ENCODE data around the gene NOTCH3.

- no peak for TF ChIP-seq SIN3A (conservative IDR thresholded peaks at IDR 0.05 in 1 of 2, IDR thresholded peaks at IDR 0.05 in 1 of 2; ENCODE audit: low read depth in 1 of 2, low read length in 2 of 2)
- no peak for TF ChIP-seq CTCF (IDR thresholded peaks at IDR 0.05; ENCODE audit: control extremely low read depth in 1 of 3, insufficient read depth in 1 of 3, low read depth in 1 of 3, low read length in 3 of 3)
- no peak for TF ChIP-seq POLR2A (IDR thresholded peaks at IDR 0.05; ENCODE audit: control extremely low read depth in 1 of 2, low read depth in 2 of 2, low read length in 2 of 2)
- no peak for TF ChIP-seq HDAC6 (IDR thresholded peaks at IDR 0.05; ENCODE audit: low read depth, low read length)
- no peak for TF ChIP-seq EZH2 (IDR thresholded peaks at IDR 0.05; ENCODE audit: low read depth, low read length, severe bottlenecking)
- no peak for TF ChIP-seq EP300 (IDR thresholded peaks at IDR 0.05; ENCODE audit: borderline replicate concordance in 1 of 2, low read depth in 2 of 2, low read length in 2 of 2)
Measured at GRCh38 chr19:15109768-15110417, 90.9 kb downstream of the NOTCH3 start.

Measured in H1 (cell line).